HepG2 (cell line): Measurements from ENCODE around the gene IGF2. TPM values are rescaled to one million over a fixed set of nuclear protein-coding genes. Genes with fewer than 3 reads are reported as not detected.

Source experiments
- ATAC-seq: fragments of 200-7000 bp; cut with Tn5 transposase; 3 replicates; pipeline ENCODE4 v1.9.1; 2020; ENCODE audit warnings: mild to moderate bottlenecking, moderate library complexity
- BruUV-seq: library from RNA; stranded (reverse); fragments of 400-500 nt; replicated peaks from 2 replicates; lab custom pipeline; 2021; lab: Mats Ljungman, UMichigan
- CTCF ChIA-PET: fragments of 300-600 bp; formaldehyde crosslinking; extraction: SDS; loops from one replicate; lab custom pipeline; 2021; ENCODE audit warnings: low total read pairs, inconsistent platforms, low intra/inter-chr PET ratio; lab: Yijun Ruan, JAX
- POLR2A ChIA-PET: fragments of 350-600 bp; sonication (Branson Sonifier 250); formaldehyde crosslinking; loops from one replicate; lab custom pipeline; 2020; ENCODE audit warnings: antibody characterized with exemption, inconsistent platforms; lab: Yijun Ruan, JAX
- DNase-seq: peaks from one replicate; pipeline ENCODE4 v3.0.0-alpha.2; 2015; ENCODE audit warnings: low spot score
- FAIRE-seq: peaks from 3 replicates; lab custom pipeline; 2011; peaks lifted over from hg19 to GRCh38; lab: Jason Lieb, UNC
- H2AFZ ChIP-seq: one replicate; pipeline ENCODE4 v1.6.1; 2011; ENCODE audit warnings: low read length, inconsistent platforms
- H3K27ac ChIP-seq: fragments of 300-600 bp; 3 replicates; pipeline ENCODE4 v1.8.0; 2011; ENCODE audit warnings: mixed run types, mild to moderate bottlenecking, mixed read lengths, low read length, inconsistent platforms; ENCODE audit not compliant: insufficient read depth; ENCODE audit errors: extremely low read length
- H3K27me3 ChIP-seq, 2 experiments: fragments of 200-600 bp in 1 of 2; 2 replicates in 1 of 2; 3 replicates in 1 of 2; pipeline versions ENCODE4 v1.6.0 to v1.8.0; 2011; ENCODE audit warnings: low read length in 2 of 2, mild to moderate bottlenecking in 2 of 2, moderate library complexity in 2 of 2, inconsistent platforms in 1 of 2; ENCODE audit not compliant: insufficient read depth in 2 of 2, control insufficient read depth in 1 of 2
- H3K36me3 ChIP-seq, 2 experiments: fragments of 200-600 bp in 1 of 2; replicated peaks in 1 of 2; 2 replicates in 1 of 2; 3 replicates in 1 of 2; pipeline versions ENCODE4 v1.5.1 to v1.8.0; 2011; ENCODE audit warnings: low read length in 2 of 2, inconsistent platforms in 1 of 2; ENCODE audit not compliant: insufficient read depth in 2 of 2, control insufficient read depth in 1 of 2
- H3K4me1 ChIP-seq: 2 replicates; pipeline ENCODE4 v1.5.1; 2012; ENCODE audit warnings: low read length, inconsistent platforms; ENCODE audit not compliant: insufficient read depth
- H3K4me2 ChIP-seq: 2 replicates; pipeline ENCODE4 v1.6.0; 2011; ENCODE audit warnings: low read depth, low read length, inconsistent platforms
- H3K4me3 ChIP-seq, 3 experiments: fragments of 200-600 bp in 1 of 3; sonication (generic), shearing (Covaris generic) in 1 of 3; replicated peaks in 1 of 3; 2 replicates each; pipeline ENCODE4 v1.5.1; 2011 to 2016; ENCODE audit warnings: low read length in 3 of 3, inconsistent platforms in 2 of 3, low read depth in 2 of 3, mild to moderate bottlenecking in 2 of 3, control low read depth in 1 of 3, mixed read lengths in 1 of 3; ENCODE audit not compliant: insufficient read depth in 1 of 3
- H3K79me2 ChIP-seq: one replicate; pipeline ENCODE4 v1.6.1; 2011; ENCODE audit warnings: low read length, inconsistent platforms; ENCODE audit not compliant: insufficient read depth
- H3K9ac ChIP-seq: 2 replicates; pipeline ENCODE4 v1.6.0; 2011; ENCODE audit warnings: mild to moderate bottlenecking, low read depth, low read length, inconsistent platforms; ENCODE audit not compliant: insufficient read depth
- H3K9me3 ChIP-seq: 2 replicates; pipeline ENCODE4 v1.5.1; 2012; ENCODE audit warnings: mild to moderate bottlenecking, low read length
- H4K20me1 ChIP-seq: 2 replicates; pipeline ENCODE4 v1.6.0; 2011; ENCODE audit warnings: inconsistent platforms, mild to moderate bottlenecking, low read length, moderate library complexity; ENCODE audit not compliant: insufficient read depth
- ARID4A ChIP-seq: sonication (generic); formaldehyde crosslinking; IDR thresholded peaks from 2 replicates; pipeline ENCODE4 v1.5.0; 2020; ENCODE audit warnings: mild to moderate bottlenecking, missing genetic modification reagents, borderline replicate concordance
- CBX5 ChIP-seq: sonication (generic); formaldehyde crosslinking; IDR thresholded peaks from 2 replicates; pipeline ENCODE4 v1.4.0; 2020; ENCODE audit warnings: missing genetic modification reagents, borderline replicate concordance
- ELF1 ChIP-seq: sonication (generic); formaldehyde crosslinking; IDR thresholded peaks from 2 replicates; pipeline ENCODE4 v1.4.0; 2020; ENCODE audit warnings: missing genetic modification reagents
- HOMEZ ChIP-seq: IDR thresholded peaks from 2 replicates; pipeline ENCODE4 v1.6.1; 2016; ENCODE audit warnings: low read depth
- KLF13 ChIP-seq: sonication (generic); formaldehyde crosslinking; IDR thresholded peaks from 2 replicates; pipeline ENCODE4 v1.4.0; 2020; ENCODE audit warnings: mild to moderate bottlenecking, missing genetic modification reagents
- MTF1 ChIP-seq: sonication (generic); formaldehyde crosslinking; IDR thresholded peaks from 2 replicates; pipeline ENCODE4 v1.5.0; 2020; ENCODE audit warnings: missing genetic modification reagents
- POGK ChIP-seq: sonication (generic); formaldehyde crosslinking; conservative IDR thresholded peaks from 2 replicates; pipeline ENCODE4 v1.8.0; 2022; ENCODE audit warnings: mild to moderate bottlenecking, moderate library complexity, missing genetic modification reagents
- RBM39 ChIP-seq: fragments of 200-400 bp; formaldehyde crosslinking; IDR thresholded peaks from one replicate; pipeline ENCODE4 v1.6.1; 2018; ENCODE audit warnings: antibody characterized with exemption, mild to moderate bottlenecking, low read depth, low read length; ENCODE audit not compliant: poor library complexity, severe bottlenecking
- SRSF1 ChIP-seq: fragments of 200-400 bp; formaldehyde crosslinking; optimal IDR thresholded peaks from 2 replicates; pipeline ENCODE3; 2017; ENCODE audit warnings: mild to moderate bottlenecking, low read depth, low read length, moderate library complexity
- TEAD2 ChIP-seq: sonication (generic); formaldehyde crosslinking; IDR thresholded peaks from 2 replicates; pipeline ENCODE4 v1.9.0; 2021; ENCODE audit warnings: missing genetic modification reagents
- U2AF2 ChIP-seq: fragments of 200-400 bp; formaldehyde crosslinking; IDR thresholded peaks from 2 replicates; pipeline ENCODE4 v1.6.1; 2017; ENCODE audit warnings: low read depth, mild to moderate bottlenecking, low read length
- ZNF432 ChIP-seq: sonication (generic); formaldehyde crosslinking; IDR thresholded peaks from 2 replicates; pipeline ENCODE4 v1.5.0; 2020; ENCODE audit warnings: missing genetic modification reagents, mild to moderate bottlenecking, borderline replicate concordance
- ZNF558 ChIP-seq: sonication (generic); formaldehyde crosslinking; IDR thresholded peaks from 2 replicates; pipeline ENCODE4 v1.9.0; 2022; ENCODE audit warnings: mild to moderate bottlenecking, missing genetic modification reagents, borderline replicate concordance
- ZNF614 ChIP-seq: IDR thresholded peaks from 2 replicates; pipeline ENCODE4 v1.6.1; 2018; ENCODE audit warnings: missing biosample characterization, missing genetic modification reagents, inconsistent platforms, borderline replicate concordance
- ZNF777 ChIP-seq: sonication (generic); formaldehyde crosslinking; IDR thresholded peaks from 2 replicates; pipeline ENCODE4 v1.4.0; 2020; ENCODE audit warnings: missing genetic modification reagents
- WGBS: methylation state at CpG from one replicate; pipeline ENCODE4 v1.1.6; 2017; ENCODE audit warnings: low lambda C conversion rate; 5-methylcytosine and 5-hydroxymethylcytosine counted together
- in situ Hi-C: cut with HindIII; loops from 2 replicates; pipeline ENCODE4 v1.10.0; 2017; ENCODE audit warnings: low pct_unique_long_range_greater_than_20kb; ENCODE audit not compliant: extremely low pct_ligation_motif_present
- intact Hi-C: fragments of 100-400 bp; cut with micrococcal nuclease; formaldehyde crosslinking; loops from one replicate; pipeline ENCODE4 v1.10.0; 2022; ENCODE audit not compliant: unreplicated experiment
- polyA plus RNA-seq, 8 experiments: library from polyadenylated mRNA; depleted of rRNA in 3 of 8; stranded (reverse) in 7 of 8; unstranded in 1 of 8; fragments of >200 nt; fragmentation: Illumina TruSeq in 4 of 8; extraction: Trizol in 4 of 8; gene quantifications; 2 replicates each; pipeline versions ENCODE4 v1.2.1 to v1.2.3, GENCODE V29; 2011 to 2016; ENCODE audit warnings: low read depth in 4 of 8, missing spikeins in 1 of 8, mixed read lengths in 1 of 8; ENCODE audit not compliant: insufficient read depth in 1 of 8
- total RNA-seq, 5 experiments: library from RNA; depleted of rRNA; stranded (reverse); fragments of >200 nt; fragmentation: Illumina TruSeq; extraction: Trizol; gene quantifications; 2 replicates each; pipeline ENCODE4 v1.2.3, GENCODE V29; 2016; ENCODE audit warnings: low read depth in 1 of 5

IGF2 gene
- total and polyA plus RNA-seq, 2 of the 13 experiments (the other 11 are each of a cell fraction or from before 2014, with no cell fraction given) = 79.1 to 254 TPM

GRCh38 chr11:2140411-2141400, 1.5 kb upstream of the IGF2 start:
- H3K9me3 ChIP-seq = no peaks in the 10 kb centered on the region
- no peak for FAIRE-seq
- no TSS peak for BruUV-seq
- intact Hi-C loops = no loop called here
- peak overlapping the region; percentile 64 for H3K4me2 ChIP-seq
- peak overlapping the region; percentile 65; the same call in 1 of the 2 replicates for H3K9ac ChIP-seq
- H3K4me1 ChIP-seq = peaks cover 44% of the 10 kb centered on the region
- ChIA-PET POLR2A (interaction anchor here (0.7 to 6.5 kb wide), 8 partner anchors 44 to 490 kb away, joined by 3 to 108 read pairs (median 4); partner anchors contain the start of gene MRPL23), CTCF (interaction anchor here (1.7 kb wide), 1 partner anchor 104 kb away, joined by 3 read pairs; no protein-coding TSS in a partner anchor)
- no peak for DNase-seq
- peak; percentile 17 for ATAC-seq
- H3K27me3 ChIP-seq = peaks cover 8 to 57% of the 10 kb centered on the region in 2 experiments; a peak in 4 of 5 replicates
- H4K20me1 ChIP-seq = peaks cover 25% of the 10 kb centered on the region
- peaks cover 0 to 1% of the 10 kb centered on the region in 2 experiments; a peak in 1 of 5 replicates for H3K36me3 ChIP-seq
- H2AFZ ChIP-seq = no peak overlapping the region
- in situ Hi-C loops = no loop called here
- 12% methylated on average over 15 of the region's 102 CpGs for WGBS
- H3K79me2 ChIP-seq = peaks cover 17% of the 10 kb centered on the region
- H3K27ac ChIP-seq = peak overlapping the region; percentile 58
- H3K4me3 ChIP-seq = peak overlapping the region; percentile 41 to 76 (median 51)
- no peak for TF ChIP-seq MTF1 (CRISPR knock-in tag)
- TF ChIP-seq ZNF777 = peak; percentile 45; the same call in 1 of the 2 replicates
- TF ChIP-seq U2AF2 = no peak
- TF ChIP-seq ZNF432 = no peak
- no peak for TF ChIP-seq HOMEZ (CRISPR knock-in tag)
- 0 out of 2 replicates have a peak, but pooled peaks have one; percentile 34 for TF ChIP-seq POGK (CRISPR knock-in tag)
- TF ChIP-seq TEAD2 (CRISPR knock-in tag) = no peak
- no peak for TF ChIP-seq RBM39
- TF ChIP-seq KLF13 (CRISPR knock-in tag) = no peak
- TF ChIP-seq SRSF1 = no peak
- TF ChIP-seq ELF1 (CRISPR knock-in tag) = no peak
- no peak for TF ChIP-seq ZNF614 (CRISPR knock-in tag)
- TF ChIP-seq ARID4A (CRISPR knock-in tag) = peak; percentile 6; the same call in 1 of the 2 replicates
- TF ChIP-seq ZNF558 (CRISPR knock-in tag) = no peak
- TF ChIP-seq CBX5 = no peak
